Measurements from ENCODE around the gene SPATA46.
"Not testable (repeated sequence)": the region's sequence is repeated elsewhere in the genome, so short reads cannot be mapped to it uniquely, and the experiment has no call there.

Gene SPATA46, protein sequence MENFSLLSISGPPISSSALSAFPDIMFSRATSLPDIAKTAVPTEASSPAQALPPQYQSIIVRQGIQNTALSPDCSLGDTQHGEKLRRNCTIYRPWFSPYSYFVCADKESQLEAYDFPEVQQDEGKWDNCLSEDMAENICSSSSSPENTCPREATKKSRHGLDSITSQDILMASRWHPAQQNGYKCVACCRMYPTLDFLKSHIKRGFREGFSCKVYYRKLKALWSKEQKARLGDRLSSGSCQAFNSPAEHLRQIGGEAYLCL

GRCh38 chr1:162376691-162377090, at the start of gene SPATA46:
SPATA46 (minus strand) TSS chr1:162376854; CDS start chr1:162376790, 64 bp downstream.
- DNase-seq (ENCODE audit: low read depth, low spot score), result no peak

- no peak for DNase-seq (ENCODE audit: low read depth, low spot score)
Observed at GRCh38 chr1:162422662-162423375, 46.2 kb upstream of the SPATA46 start.

DNA sequence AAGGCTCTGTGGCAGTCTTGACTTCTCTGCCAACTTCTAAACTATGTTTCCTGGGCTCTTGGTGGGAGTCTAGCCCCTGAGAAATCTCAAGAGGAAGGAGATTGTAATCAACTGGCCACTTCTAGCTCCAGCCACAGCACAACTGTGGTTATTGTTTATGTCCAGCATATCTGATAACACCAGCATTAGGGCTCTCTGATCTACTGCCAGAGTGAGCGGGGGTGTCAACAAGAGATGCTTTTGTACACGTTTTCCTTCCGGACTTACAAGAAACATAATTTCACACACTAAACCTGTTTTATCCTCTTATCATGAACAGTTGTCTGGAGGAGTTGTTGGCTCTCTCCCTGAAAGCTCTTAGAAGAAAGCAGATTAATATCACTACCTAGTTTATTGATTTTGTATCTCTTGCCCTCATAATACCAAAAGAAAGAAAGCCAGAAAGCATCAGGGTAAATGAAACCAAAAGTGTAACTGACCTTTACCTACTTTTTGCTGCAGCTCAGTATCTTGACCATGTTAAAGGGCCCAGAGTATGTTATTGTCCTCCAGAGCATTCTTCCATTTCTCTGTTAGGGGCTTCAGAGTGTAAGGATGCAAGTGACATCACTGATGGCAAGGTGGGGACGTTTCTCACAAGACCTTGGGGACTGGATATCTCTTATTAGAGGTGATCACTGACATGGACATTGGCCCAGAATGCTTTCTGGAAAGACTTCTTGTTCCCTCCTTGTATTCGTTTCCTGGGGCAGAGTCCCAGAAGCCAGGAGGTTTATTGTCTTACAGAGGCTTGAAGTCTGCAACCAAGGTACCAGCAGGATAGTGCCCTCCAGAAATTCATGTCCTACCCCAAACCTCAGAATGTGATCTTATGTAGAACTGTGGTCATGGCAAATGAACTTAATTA, 44.9 kb upstream of the SPATA46 start:
- no peak for DNase-seq (ENCODE audit: low read depth, low spot score)

DNA sequence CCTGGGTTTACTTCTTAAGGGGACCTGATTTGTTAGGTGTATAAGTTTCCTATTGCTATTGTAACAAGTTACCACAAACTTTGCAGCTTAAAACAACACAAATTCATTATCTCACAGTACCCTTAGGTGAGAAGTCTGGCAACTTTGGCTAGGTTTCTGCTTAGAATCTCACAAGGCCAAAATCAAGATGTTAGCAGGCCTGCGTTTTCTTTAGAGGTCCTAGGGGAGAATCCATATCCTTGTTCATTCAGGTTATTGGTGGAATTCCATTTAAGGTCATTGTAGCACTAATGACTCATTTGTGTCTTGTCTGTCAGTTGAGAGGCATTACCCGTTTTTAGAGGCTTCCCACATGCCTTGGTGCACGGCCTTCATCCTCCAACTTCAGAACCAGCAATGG, 43.5 kb upstream of the SPATA46 start:
- no peak for DNase-seq (ENCODE audit: low read depth, low spot score)

DNA sequence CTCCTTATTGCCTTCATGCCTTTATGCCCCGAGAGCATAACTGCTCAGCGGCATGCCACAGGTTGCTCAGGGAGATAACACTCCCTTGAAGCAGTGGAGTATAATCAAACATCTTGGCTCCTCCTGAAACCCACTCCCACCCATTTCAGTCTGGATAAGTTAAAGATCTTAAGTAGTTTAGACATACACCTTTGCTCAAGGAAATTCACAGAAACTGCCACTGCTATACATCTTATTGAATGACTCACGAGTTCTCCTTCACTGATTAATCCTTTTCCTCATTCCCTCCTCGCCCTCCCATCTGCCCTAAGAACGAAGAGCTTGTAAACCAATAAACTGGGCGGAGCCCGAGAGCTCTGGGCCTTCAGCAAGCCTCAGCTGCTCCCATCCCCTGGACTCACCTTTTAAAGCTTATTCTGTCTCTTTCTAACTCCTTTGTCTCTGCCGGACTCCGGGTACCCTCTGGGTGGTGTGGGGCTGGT, 42.8 kb upstream of the SPATA46 start:
- not testable (repeated sequence) for DNase-seq (ENCODE audit: low read depth, low spot score)

DNA sequence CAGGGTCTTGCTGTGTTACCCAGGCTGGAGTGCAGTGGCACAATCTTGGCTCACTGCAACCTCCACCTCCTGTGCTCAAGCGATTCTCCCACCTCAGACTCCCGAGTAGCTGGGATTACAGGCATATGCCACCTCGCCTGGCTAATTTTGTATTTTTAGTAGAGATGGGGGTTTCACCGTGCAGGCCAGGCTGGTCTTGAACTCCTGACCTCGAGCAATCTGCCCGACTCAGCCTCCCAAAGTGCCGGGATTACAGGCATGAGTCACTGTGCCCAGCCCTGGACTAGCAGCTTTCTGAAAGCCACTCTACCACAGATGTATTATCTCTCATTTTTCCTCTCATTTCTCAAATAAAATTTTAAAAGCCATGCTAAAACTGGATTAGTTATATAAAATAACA, 41.9 kb upstream of the SPATA46 start:
- DNase-seq (ENCODE audit: low read depth, low spot score), result not testable (repeated sequence)

GRCh38 chr1:162417650-162418049, 41.0 kb upstream of the SPATA46 start:
- DNase-seq (ENCODE audit: low read depth, low spot score), result no peak

GRCh38 chr1:162416909-162417308, 40.3 kb upstream of the SPATA46 start:
- no peak for DNase-seq (ENCODE audit: low read depth, low spot score)

DNA sequence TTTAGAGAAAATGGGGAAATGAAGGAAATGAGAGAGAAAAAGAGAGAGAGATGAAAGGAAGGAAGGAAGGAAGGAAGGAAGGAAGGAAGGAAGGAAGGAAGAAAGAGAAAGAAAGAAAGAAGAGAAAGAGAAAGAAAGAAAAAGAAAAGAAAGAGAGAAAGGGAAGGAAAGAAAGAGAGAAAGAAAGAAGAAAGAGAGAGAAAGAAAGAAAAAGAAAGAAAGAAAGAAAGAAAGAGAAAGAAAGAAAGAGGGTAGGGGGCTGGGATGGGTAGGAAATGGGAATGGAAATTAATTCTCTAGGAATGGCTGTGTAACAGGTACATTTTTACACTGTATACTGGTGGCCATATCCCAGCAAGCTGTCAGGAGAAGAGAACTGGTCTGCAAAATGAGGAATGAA, 39.6 kb upstream of the SPATA46 start:
- no peak for DNase-seq (ENCODE audit: low read depth, low spot score)

DNA sequence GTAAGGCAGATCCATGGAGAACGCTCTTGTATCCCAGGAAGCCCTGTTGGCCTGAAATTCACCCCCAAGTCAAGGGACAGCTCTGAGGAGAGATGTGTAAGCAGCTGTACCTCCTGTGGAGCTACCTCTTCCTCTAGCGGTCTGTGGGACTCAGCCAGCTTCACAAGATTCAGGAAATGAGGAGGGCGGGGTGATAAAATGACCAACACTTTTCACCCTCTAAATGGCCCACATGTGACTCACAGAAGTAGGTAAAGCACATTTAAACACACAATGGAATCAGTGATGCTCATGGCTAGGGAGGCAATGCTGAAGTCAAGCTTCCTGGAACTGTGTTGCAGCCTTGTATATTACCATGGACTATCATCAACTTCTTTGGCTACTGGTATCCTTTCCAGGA, 35.3 kb upstream of the SPATA46 start, which contains the start of gene SH2D1B:
SH2D1B (minus strand) TSS at position 135 of the 400 bp plus-strand sequence; CDS start at position 15, 120 bp downstream.
- DNase-seq (ENCODE audit: low read depth, low spot score), result no peak

- no peak for DNase-seq (ENCODE audit: low read depth, low spot score)
Observed at GRCh38 chr1:162407539-162407938, 30.9 kb upstream of the SPATA46 start.

DNA sequence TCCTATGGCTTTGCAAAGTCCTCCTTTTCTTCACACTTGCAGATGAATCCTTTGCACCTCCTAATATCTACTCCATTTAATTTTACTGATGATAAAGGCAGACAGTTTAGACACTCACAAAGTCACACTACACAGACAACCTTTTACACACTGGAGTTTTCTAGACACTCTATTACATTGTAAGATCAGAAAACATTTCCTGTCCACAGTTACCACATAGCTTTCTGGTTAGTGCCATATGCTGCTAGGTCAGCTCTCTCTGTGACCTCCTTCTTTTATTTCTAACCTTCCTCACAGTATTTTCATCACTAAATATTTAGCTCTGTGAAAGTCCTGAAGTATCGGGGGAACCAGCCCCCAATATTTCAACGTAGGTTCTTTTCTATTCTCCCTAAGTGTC, 30.2 kb upstream of the SPATA46 start:
- DNase-seq (ENCODE audit: low read depth, low spot score), result no peak

GRCh38 chr1:162405800-162406199, 29.1 kb upstream of the SPATA46 start:
- no peak for DNase-seq (ENCODE audit: low read depth, low spot score)

- DNase-seq (ENCODE audit: low read depth, low spot score), result no peak
Observed at GRCh38 chr1:162404550-162405160, 28.0 kb upstream of the SPATA46 start.

DNA sequence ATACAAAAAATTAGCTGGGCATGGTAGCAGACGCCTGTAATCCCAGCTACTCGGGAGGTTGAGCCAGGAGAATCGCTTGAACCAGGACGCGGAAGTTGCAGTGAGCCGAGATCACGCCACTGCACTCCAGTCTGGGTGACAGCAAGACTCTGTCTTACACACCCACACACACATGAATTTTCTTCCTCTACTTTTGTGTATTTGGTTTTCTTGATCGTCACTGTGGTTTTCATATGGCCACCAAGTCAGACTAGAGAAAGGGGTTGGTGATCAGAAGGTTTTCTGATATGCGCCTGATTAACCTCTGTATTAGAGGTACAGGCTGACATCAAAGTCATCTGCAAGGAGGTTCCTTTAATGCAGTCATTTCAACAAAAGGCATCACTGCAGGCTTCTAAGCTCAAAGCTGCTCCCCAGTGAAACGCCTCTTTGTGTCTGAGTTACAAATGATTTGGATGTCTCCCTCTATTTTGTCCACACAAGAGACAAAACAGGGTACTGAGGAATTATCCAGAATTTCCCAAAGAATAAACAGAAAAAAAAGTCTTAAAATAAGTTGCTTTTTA, 24.2 kb upstream of the SPATA46 start:
- DNase-seq (ENCODE audit: low read depth, low spot score), result no peak

DNA sequence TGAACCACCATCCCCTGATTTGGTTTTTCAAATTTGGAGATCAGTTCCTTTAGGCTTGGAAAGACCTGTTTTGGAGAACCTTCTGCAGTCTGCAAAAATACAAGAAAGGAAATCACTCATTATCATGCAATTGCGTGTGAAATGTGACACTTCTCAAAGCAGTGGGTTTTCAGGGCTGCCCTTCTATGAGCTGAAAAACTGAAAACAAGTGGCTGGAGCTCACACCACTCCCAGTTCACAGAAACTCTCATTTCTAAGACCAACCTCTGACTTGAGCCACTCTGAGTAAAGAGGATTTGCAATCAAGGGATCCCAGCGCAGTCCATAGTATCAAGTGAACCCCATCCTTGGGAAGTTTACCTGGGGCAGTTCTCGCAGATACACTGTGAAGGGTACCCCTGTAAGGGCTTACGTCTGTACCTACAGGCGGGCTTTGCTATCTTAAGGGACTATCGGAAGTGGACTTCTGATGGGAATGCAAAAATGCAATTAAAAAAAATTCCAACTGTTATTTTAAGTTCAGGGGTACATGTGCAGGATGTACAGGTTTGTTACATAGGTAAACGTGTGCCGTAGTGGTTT, 22.4 kb upstream of the SPATA46 start:
- DNase-seq (ENCODE audit: low read depth, low spot score), result no peak

- no peak for DNase-seq (ENCODE audit: low read depth, low spot score)
Observed at GRCh38 chr1:162397943-162398560, 21.4 kb upstream of the SPATA46 start.

GRCh38 chr1:162397039-162397448, 20.4 kb upstream of the SPATA46 start:
- no peak for DNase-seq (ENCODE audit: low read depth, low spot score)

DNA sequence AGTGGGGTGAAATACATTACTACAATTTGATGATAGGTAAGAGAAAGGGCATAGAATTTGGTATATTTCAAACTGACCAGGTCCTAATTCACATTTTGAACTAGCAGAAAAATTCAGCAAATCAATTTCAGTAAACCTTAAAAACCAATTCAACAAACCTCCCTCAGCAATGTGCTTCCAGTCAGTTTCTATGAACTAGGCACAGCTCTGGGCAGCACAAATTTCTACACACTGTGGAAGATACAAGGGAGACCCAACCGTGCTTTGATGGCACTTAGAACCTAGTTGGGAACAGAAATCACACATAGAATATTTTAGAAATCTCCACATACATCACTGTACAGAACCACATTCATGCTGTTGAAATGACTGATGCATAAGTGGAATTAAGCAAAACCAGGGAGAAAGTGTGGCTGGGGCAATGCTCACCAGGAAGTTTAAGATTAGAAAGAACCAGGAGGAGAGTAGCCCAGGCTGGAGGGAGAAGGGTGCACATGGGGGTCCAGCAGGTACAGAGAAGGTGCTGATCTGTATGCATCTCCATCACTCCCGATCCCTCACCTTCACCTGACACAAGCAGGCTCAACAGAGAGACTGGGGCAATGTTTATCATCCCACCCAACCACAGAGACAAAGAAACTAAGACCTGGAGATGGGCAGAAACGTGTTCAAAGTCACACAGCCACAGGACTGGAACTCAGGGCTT, 19.7 kb upstream of the SPATA46 start:
- DNase-seq (ENCODE audit: low read depth, low spot score), result no peak

All from smooth muscle cell of the brain vasculature (primary cell).